Tibial nerve (tissue), 4 donors: ENCODE measurements around the gene MED12L.

Source experiments
- EP300 ChIP-seq, 2 donors: sonication (generic); formaldehyde crosslinking; IDR thresholded peaks; one replicate each; pipeline ENCODE4 v1.6.1; 2017; ENCODE audit warnings: antibody characterized with exemption in 2 of 2, mild to moderate bottlenecking in 1 of 2
- POLR2A ChIP-seq, 2 donors: fragments of 450-650 bp; IDR thresholded peaks; one replicate each; pipeline ENCODE4 v1.6.1; 2017; ENCODE audit warnings: antibody characterized with exemption in 2 of 2, mild to moderate bottlenecking in 2 of 2, moderate library complexity in 2 of 2
- TF ChIP-seq, protein P1 (sequence below), 5 experiments: fragments of 200-600 bp in 3 of 5; fragments of 450-650 bp in 2 of 5; sonication (generic) in 3 of 5; IDR thresholded peaks; one replicate each; pipeline ENCODE4 v1.5.1; 2016 to 2019; ENCODE audit warnings: antibody characterized with exemption in 5 of 5, mild to moderate bottlenecking in 3 of 5, moderate library complexity in 2 of 5

GRCh38 chr3:151226088-151226563 is 140.7 kb downstream of the MED12L start:
- no peak for TF ChIP-seq POLR2A (IDR thresholded peaks at IDR 0.05)
- TF ChIP-seq, protein P1, sequence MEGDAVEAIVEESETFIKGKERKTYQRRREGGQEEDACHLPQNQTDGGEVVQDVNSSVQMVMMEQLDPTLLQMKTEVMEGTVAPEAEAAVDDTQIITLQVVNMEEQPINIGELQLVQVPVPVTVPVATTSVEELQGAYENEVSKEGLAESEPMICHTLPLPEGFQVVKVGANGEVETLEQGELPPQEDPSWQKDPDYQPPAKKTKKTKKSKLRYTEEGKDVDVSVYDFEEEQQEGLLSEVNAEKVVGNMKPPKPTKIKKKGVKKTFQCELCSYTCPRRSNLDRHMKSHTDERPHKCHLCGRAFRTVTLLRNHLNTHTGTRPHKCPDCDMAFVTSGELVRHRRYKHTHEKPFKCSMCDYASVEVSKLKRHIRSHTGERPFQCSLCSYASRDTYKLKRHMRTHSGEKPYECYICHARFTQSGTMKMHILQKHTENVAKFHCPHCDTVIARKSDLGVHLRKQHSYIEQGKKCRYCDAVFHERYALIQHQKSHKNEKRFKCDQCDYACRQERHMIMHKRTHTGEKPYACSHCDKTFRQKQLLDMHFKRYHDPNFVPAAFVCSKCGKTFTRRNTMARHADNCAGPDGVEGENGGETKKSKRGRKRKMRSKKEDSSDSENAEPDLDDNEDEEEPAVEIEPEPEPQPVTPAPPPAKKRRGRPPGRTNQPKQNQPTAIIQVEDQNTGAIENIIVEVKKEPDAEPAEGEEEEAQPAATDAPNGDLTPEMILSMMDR (IDR thresholded peaks at IDR 0.05), result no peak
- TF ChIP-seq EP300 (IDR thresholded peaks at IDR 0.05), result no peak
